Type B pancreatic cell (in vitro differentiated cells): ENCODE data around the gene SND1. TPM values are rescaled to one million over a fixed set of nuclear protein-coding genes. Genes with fewer than 3 reads are reported as not detected.

Experiments
- DNase-seq: peaks from one replicate; pipeline ENCODE4 v3.0.0; 2021; ENCODE audit warnings: mixed read lengths; ENCODE audit not compliant: unreplicated experiment; ENCODE audit errors: extremely low spot score
- H3K27ac Mint-ChIP-seq: 2 replicates; pipeline ENCODE4 v1.8.0; 2021; ENCODE audit warnings: mild to moderate bottlenecking, mixed read lengths
- H3K27me3 Mint-ChIP-seq: 2 replicates; pipeline ENCODE4 v1.8.0; 2021; ENCODE audit warnings: mixed read lengths
- H3K36me3 Mint-ChIP-seq: 2 replicates; pipeline ENCODE4 v1.8.0; 2021; ENCODE audit warnings: mixed read lengths
- H3K4me1 Mint-ChIP-seq: one replicate; pipeline ENCODE4 v1.8.0; 2021; ENCODE audit warnings: mixed read lengths; ENCODE audit not compliant: unreplicated experiment
- H3K4me3 Mint-ChIP-seq: 2 replicates; pipeline ENCODE4 v1.8.0; 2021; ENCODE audit warnings: mild to moderate bottlenecking, mixed read lengths
- H3K9me3 Mint-ChIP-seq: 2 replicates; pipeline ENCODE4 v1.8.0; 2021; ENCODE audit warnings: mixed read lengths
- CTCF ChIP-seq: fragments of 200-600 bp; sonication (generic); conservative IDR thresholded peaks from 2 replicates; pipeline ENCODE4 v1.5.0; 2021; ENCODE audit warnings: antibody characterized with exemption, mild to moderate bottlenecking
- total RNA-seq: library from RNA; stranded (reverse); gene quantifications from 2 replicates; pipeline ENCODE4 v1.2.1, GENCODE V29; 2021; ENCODE audit warnings: low replicate concordance

Gene SND1
- total RNA-seq, 1 donor from 2014 or later, result 199 TPM

GRCh38 chr7:128097211-128097731 is 445.3 kb downstream of the SND1 start:
- Mint-ChIP-seq H3K27ac (no peak overlapping the region), H3K4me3 (no peak overlapping the region), H3K4me1 (peaks cover 13% of the 10 kb centered on the region), H3K27me3 (peaks cover 12% of the 10 kb centered on the region), H3K9me3 (no peaks in the 10 kb centered on the region), H3K36me3 (peaks cover 19% of the 10 kb centered on the region)
- DNase-seq, result no peak
- no peak for TF ChIP-seq CTCF

GRCh38 chr7:128098629-128099028 is 446.6 kb downstream of the SND1 start:
- H3K4me1 Mint-ChIP-seq, result peaks cover 13% of the 10 kb centered on the region
- TF ChIP-seq CTCF, result no peak
- DNase-seq, result no peak
- peaks cover 19% of the 10 kb centered on the region for H3K36me3 Mint-ChIP-seq
- peaks cover 22% of the 10 kb centered on the region for H3K27me3 Mint-ChIP-seq
- no peak overlapping the region for H3K27ac Mint-ChIP-seq
- no peaks in the 10 kb centered on the region for H3K9me3 Mint-ChIP-seq
- H3K4me3 Mint-ChIP-seq, result no peak overlapping the region

GRCh38 chr7:128099204-128099671 is 447.2 kb downstream of the SND1 start:
- Mint-ChIP-seq H3K27me3 (peaks cover 25% of the 10 kb centered on the region), H3K4me3 (no peak overlapping the region), H3K4me1 (peaks cover 13% of the 10 kb centered on the region), H3K9me3 (no peaks in the 10 kb centered on the region), H3K36me3 (peaks cover 19% of the 10 kb centered on the region), H3K27ac (peak overlapping the region; percentile 7)
- no peak for DNase-seq
- TF ChIP-seq CTCF, result no peak

- Mint-ChIP-seq H3K9me3 (no peaks in the 10 kb centered on the region), H3K27ac (peak overlapping the region; percentile 52), H3K27me3 (peaks cover 34% of the 10 kb centered on the region), H3K4me1 (peaks cover 17% of the 10 kb centered on the region), H3K4me3 (no peak overlapping the region), H3K36me3 (peaks cover 16% of the 10 kb centered on the region)
- TF ChIP-seq CTCF, result no peak
- no peak for DNase-seq
These were observed 448.4 kb downstream of the SND1 start for GRCh38 chr7:128100225-128100948.

GRCh38 chr7:128100949-128101713 is 449.1 kb downstream of the SND1 start:
- Mint-ChIP-seq H3K27ac (peak overlapping the region; percentile 52), H3K9me3 (no peaks in the 10 kb centered on the region), H3K4me1 (peaks cover 17% of the 10 kb centered on the region), H3K27me3 (peaks cover 42% of the 10 kb centered on the region), H3K36me3 (peaks cover 10% of the 10 kb centered on the region), H3K4me3 (peak overlapping the region; percentile 25)
- TF ChIP-seq CTCF, result no peak
- no peak for DNase-seq
